T-helper 2 cell treated with Interferon-gamma antibody and Interleukin-4, amounts not matched to agents 100 ng/mL and 5 ng/mL, for 36 hours (primary cell): ENCODE measurements around the gene MYH15. TPM values are rescaled to one million over a fixed set of nuclear protein-coding genes. Genes with fewer than 3 reads are reported as not detected.

Source experiments
- intact Hi-C: fragments of 100-400 bp; cut with micrococcal nuclease; formaldehyde crosslinking; loops from one replicate; pipeline ENCODE4 v1.15.1; 2023
- total RNA-seq: library from RNA; stranded (reverse); gene quantifications from 2 replicates; pipeline ENCODE4 v1.2.3, GENCODE V29; 2022

The MYH15 gene
- total RNA-seq, 1 donor from 2014 or later: 0.18 TPM

DNA sequence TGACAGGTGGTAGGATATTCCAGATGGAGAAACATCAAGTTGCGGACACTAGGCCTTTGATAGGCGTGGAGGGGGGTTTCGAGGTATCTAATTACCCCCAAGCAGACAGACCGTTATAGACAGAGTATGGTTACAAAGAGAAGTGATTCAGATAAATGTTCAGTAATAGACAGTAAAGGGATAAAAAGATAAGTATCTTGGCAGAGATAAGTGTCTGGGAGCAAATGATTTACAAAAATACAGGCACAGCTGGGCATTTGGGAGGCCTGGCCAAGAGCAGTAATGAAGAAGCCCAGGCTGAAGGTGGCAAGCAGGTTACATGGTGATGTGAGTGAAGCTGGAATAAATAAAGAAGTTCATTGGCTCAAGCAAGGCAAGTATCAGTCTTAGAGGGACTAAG lies 659 bp upstream of the MYH15 start:
- intact Hi-C loops: no loop called here

DNA sequence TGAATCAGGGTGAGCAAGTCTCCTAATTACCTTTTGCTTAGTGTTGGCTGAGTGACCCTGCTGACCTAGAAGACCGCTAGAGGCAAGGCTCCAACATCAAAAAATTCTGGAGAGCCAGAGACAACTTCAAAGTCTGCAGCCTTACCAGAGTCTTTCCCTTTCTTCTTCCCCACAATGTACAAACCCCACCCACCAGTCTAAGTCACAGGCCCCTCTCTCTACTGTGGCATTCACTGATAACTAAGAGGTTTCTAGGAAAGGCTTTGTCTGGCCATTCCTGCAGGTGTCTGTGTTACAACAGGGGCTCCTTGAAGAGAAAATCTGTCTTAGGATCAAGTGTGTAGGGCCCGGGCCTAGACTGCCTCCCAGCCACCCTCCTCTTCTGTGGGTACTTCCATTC lies 525 bp downstream of the MYH15 start:
- intact Hi-C loops: no loop called here

DNA sequence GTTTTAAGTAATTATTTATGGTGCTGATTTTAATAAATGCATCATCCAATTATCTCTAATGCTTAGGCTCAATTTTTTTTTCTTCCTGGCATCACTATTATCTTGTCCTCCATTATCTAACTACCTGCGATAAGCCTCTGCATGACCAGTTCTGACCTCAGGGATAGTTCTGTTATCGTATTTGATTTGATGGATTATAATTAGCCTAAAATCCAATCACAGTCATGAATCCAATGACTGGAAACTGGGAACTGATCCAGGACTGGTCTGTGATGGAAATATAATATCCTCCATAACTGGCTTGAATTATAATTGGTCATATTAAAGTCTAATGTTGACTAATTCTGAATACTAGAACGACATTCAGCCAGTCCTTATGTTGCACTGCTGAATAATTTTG lies 1.1 kb downstream of the MYH15 start:
- intact Hi-C loops: no loop called here

DNA sequence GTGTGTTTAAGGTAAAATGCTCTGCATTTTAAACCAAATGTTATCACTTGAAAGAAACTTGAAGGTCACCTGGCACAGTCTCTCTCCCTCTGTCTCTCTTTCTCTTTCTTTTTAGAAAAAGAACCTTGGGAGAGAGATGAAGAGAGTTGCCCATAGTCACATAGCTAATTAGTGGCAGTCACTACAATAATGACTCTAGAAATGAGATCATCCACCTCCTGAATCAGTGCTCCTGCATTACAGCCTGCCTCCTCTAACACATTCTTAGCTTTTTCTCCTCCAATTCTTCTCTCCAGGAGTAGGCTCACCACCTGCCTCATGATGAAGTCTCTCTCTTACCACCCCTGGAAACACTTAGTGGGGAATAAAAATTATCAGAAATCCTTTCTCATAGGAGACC lies 2.5 kb downstream of the MYH15 start:
- intact Hi-C loops: no loop called here

DNA sequence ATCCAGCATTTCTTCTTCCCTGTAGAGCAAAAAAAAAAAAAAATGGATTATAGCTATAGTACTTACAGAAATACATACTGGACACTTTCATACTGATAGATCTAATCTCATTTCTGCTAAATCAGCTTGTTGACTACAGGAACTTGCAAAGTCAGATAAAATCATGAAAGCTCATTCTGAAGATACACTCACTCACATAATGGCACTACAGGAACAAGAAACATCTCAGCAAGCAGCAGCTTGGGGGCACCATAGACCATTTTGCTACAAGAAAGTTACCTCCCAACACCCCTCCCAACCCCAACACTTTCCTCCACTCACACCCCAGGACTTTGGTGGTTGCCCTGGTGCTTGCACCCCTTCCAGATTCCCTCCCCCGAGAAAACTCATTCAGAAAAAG lies 4.6 kb downstream of the MYH15 start:
- intact Hi-C loops: no loop called here

DNA sequence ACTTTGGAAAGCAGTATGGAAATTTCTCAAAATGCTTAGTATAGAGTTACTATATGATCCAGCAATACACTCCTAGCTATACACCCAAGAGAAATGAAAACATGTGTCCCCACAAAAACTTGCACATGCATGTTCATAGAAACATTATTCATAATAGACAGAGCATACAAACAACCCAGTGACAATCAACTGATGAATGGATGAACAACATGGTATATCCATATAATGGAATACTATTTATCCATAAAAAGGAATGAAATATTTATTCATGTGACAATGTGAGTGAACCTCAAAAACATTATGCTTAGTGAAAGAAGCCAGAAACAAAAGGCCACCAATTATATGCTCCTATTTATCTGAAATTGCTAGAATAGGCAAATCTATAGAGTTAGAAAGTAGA lies 6.7 kb downstream of the MYH15 start:
- intact Hi-C loops: no loop called here

DNA sequence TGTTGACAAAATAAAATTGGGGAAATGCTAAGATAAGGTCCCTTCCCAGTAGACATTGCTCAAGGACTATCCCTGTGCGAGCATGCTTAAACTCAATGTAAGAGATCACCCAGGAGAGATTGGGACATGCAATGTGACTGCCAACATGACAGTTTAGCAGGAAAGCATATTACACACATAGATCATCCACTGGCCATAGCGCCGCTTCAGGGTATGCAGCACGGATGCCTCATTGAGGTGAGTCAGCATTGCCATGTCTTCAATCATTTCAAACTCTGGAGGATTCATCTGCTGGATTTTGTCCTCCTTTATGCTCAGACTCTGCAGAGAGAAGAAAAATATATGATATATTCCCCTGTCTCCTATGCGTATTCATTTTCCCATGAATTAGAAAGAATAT lies 8.9 kb downstream of the MYH15 start:
- intact Hi-C loops: no loop called here

DNA sequence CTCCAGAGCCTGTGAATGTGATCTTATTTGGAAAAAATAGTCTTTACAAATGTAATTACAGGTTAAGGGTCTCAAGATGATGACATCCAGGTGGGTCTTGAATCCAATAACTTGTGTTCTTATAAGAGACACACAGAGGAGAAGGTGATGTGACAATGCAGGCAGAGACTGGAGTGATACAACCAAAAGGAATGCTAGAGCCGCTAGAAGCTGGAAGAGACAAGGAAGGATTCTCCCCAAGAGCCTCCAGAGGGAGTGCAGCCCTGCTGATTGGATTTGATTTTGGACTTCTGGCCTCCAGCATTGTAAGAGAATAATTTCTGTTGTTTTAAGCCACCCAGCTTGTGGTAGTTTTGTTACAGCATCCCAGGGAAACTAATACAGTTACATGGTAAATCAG lies 9.7 kb downstream of the MYH15 start:
- intact Hi-C loops: no loop called here

DNA sequence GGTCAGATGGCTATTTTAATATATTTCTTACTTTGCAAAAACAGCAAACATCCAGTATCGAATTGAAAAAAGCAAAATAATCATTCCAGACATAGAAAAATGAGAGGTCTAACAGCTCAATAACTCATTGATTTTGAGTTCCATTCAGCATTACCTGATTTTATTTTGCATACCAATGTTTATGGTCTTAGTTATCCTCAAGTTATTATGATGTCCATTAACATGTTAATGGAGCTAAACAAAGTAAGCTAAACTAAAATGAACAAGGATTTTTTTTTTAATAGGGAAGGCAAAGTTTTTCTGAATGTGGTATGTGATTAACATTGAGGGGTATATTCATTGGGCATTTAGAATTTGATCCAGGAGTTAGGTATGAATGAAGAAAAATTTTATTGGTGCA lies 13.1 kb downstream of the MYH15 start:
- intact Hi-C loops: no loop called here

DNA sequence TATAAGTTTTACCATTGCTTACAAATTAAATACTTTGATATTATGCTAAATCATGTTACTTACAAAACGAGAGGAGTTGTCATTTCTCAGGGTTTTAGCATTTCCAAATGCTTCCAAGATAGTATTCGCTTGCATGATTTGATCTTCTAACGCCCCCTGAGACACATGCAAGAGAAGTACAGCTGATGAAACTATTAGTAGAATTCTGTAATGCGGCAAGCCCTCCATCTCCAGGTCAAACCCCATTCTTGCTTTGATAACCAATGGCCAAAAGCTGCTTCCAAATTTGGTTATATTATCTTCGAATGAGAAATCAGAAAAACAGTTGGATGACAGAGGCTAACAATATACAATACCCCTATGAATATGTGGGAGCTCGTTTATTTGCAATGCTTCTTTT lies 14.7 kb downstream of the MYH15 start:
- intact Hi-C loops: no loop called here

DNA sequence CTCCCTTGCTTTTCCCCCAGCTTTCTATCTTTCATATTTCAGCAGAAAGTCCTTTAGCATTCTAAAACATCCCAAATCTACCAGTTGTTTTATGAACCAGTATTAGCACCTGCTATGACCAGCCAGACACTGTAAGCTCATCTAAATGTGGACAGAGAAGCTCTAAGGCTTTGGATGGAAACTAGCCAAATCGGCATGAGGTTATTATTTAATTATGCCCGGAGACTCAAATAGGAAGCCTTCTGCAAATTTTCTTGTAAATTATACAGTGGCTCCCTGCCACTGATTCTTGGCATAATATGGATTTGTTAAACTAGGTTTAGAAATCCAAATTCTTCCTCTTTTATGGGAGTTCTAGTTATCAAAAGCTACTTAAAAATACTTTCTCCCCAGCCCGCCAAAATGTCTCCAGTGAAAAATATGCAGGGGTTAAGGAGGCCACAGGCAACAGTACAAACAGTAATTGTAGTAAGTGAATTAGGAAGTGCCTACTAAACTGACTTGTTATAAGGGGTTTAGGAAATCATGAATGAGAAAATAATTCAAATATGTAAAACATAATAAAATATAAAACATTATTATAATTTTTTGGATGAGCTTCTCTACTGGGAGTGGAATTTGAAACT lies 15.4 kb downstream of the MYH15 start:
- intact Hi-C loops: loop anchor here (5.0 kb wide), 1 partner anchor 167 kb away; no protein-coding TSS in a partner anchor

DNA sequence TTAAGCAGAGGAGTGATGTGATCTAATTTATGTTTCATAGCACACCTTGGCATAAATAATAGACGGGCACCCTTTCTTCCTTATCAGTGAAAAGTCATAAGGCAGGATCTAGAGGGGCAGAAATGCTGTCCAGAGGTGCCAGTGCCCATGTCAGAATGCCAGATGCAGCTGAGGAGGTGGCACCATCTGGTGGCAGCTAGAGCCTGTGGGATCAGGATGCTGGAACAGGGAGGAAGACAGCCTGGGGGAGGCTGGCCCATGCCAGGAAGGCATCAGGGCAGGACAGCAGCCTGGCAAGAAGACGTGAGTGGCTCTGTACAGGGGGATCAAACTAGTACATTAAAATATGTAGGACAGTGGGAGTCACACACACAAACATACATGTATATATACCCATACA lies 16.5 kb downstream of the MYH15 start:
- intact Hi-C loops: loop anchor here (5.0 kb wide), 1 partner anchor 168 kb away; no protein-coding TSS in a partner anchor

DNA sequence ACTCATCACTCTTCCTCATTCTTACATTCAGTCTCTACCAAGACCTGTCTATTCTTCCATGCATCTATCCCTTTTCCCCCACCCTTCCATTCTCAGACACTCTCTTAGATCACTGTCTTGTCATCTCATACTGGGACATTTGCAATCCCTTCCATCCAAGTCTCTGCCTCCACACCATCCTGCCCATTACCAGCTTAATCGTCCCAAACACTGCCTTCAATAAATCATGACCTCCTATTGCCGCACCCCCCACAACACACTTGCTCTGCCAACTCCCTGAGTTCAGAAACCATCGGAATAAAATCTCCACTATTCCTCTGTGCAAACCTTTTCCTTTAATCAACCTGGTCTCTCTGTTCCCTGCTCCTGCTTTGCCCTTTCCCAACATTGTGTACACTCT lies 18.9 kb downstream of the MYH15 start:
- intact Hi-C loops: loop anchor here (5.0 kb wide), 1 partner anchor 171 kb away; no protein-coding TSS in a partner anchor

DNA sequence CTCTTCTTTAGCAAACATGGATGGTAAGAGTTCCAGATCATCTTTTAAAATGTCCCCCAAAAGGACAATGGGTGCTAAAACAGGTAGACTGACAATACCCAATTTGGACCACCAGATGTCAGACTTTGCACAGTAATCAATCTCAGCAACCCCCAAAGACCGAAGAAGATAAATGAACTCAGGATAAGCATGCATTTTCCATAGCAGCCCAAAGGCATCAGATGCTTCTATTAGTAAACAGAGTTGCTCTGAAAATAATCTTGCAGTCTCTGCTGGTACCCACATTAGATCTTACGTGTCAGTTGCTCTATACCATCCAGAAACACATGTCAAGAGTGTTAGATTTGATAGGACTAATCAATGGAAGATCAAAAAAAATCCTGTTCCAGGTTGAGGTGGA lies 20.6 kb downstream of the MYH15 start:
- intact Hi-C loops: loop anchor here (1.0 to 10.0 kb wide), 6 partner anchors 63 to 1825 kb away; no protein-coding TSS in a partner anchor

DNA sequence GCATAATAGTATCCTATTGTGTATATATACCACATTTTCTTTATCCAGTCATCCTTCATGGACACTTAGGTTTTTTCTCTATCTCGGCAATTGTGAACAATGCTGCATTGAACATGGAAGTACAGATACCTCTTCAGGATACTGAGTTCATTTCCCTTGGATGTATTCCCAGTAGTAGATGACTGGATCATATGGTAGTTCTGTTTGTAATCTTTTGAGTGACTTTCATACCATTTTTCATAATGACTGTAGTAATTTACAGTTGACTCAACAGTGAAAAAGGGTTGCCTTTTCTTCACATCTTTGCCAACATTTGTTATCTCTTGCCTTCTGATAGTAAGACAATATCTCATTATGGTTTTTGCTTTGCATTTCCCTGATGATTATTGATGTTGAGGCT lies 21.8 kb downstream of the MYH15 start:
- intact Hi-C loops: loop anchor here (1.0 to 10.0 kb wide), 4 partner anchors 64 to 1826 kb away; no protein-coding TSS in a partner anchor

DNA sequence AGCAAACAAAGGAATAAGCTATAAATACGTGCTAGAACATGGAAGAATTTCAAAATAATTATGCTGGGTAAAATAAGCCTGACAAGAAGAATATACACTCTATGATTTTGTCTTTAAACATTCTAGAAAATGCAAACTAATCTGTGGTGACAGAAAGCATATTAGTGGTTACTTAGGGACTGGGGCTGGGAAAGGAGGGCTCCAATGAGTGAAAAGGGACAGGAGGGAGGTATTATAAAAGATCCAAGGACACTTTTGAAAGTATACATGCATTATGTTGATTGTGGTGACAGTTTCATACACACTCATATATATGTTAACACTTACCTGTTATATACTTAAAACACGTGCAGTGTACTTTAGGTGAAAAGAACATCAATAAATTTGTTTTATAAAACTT lies 23.0 kb downstream of the MYH15 start:
- intact Hi-C loops: loop anchor here (10.0 kb wide), 1 partner anchor 1827 kb away; no protein-coding TSS in a partner anchor

DNA sequence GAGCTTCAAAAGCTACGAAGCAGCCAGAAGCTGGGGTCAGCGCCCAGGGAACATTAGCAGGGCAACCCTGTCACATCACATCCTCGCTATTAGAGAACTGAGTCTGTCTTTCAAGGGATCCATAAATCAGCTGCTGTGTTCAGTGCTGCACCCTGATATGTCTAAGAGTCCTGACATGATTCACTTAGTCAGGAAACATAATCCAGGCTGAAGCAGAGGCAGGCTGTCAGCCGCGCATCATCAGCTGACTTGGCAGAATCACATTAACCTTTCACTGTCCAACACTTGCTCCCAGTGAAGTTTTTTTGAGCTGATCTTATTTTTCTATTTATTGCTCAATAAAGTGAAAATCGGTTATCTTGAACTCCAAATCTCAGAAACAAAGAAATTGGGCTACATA lies 23.5 kb downstream of the MYH15 start:
- intact Hi-C loops: loop anchor here (10.0 kb wide), 1 partner anchor 1828 kb away; no protein-coding TSS in a partner anchor

DNA sequence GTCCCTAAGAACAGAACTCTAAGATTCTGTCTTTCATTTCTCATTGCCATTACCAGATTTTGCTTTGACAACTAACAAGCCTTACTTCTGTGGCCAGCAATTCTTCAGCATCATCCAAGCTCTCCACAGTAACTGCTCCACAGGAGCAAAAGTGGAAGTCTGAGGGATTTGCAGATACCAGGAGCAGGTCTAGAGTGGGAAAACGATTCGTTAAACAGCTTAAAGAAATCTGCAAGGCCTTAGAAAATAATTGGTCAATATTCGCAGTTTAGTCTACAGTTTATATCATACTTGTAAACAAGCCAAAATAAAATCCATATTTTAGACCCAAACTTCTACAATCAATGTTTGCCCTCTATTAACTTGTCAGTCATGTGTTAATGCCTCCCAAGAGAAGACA lies 24.1 kb downstream of the MYH15 start:
- intact Hi-C loops: loop anchor here (10.0 kb wide), 1 partner anchor 1828 kb away; no protein-coding TSS in a partner anchor

DNA sequence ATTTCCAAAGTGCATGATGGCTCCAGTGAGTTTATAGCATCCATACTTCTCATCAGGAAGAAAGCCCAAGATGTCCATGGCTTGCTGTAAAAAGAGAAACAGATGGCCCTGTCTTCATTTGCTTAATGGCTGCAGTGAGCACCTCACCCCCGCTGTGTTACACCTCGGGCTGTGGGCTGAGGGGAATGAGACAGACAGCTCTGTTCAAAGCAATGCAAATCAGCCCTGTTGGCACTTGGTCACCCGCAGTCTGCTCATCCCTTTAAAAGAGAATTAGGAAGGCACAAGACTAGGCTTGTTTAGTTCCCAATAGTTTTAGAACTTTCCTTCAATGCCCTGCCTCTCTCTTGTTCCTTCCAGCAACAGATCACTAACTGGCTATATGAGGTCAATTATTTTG lies 25.2 kb downstream of the MYH15 start:
- intact Hi-C loops: loop anchor here (10.0 kb wide), 1 partner anchor 1830 kb away; no protein-coding TSS in a partner anchor

DNA sequence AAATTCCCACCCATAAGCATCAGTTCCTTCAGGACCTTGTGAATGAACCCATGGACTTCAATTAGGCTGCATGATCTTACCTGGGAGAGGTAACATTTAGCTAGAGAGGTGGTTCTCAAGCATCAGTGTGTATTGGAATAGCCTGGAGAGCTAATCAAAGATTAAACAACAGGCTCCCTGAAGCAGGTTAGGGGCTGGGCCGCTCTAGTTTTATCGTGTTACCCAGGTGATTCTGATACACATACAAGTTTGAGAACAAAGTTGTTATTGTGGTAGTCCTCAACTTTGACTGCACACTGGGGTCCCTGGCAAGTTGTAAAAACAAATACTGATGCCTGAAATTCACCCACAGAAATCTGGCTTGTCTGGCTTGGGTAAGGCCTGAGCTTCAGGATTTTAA lies 31.2 kb downstream of the MYH15 start:
- intact Hi-C loops: loop anchor here (5.0 kb wide), 2 partner anchors 552 to 1242 kb away; no protein-coding TSS in a partner anchor

DNA sequence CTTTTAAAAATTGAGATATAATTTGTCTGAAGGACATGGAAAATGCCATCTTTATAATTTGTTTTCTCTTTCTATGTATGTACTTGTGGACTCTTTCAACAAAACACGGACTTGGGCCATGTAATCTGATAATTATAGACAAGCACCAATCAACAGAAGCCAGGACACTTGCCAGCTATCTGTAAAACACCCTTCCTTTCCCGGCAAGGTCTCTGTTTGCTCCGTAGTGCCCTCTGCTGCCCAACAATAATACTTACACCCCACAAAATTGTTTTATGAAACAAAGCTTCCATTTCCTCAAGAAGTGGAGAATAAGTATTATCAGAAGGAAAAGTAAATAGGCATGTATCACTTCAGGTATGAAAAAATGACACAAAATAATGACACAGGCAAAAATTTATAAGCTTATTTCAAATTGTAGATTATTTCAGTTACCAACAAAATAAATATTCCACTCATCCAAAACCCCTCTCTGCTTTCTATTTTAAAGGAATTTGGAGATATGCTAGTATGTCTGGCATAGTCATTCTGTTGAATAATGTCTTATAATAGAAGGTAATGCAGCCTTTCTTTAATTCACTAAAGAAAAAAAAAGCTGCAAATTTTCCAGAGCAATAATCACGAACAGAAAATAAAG lies 32.8 kb downstream of the MYH15 start:
- intact Hi-C loops: loop anchor here (1.0 to 5.0 kb wide), 5 partner anchors 255 to 1240 kb away; partner anchors contain the start of gene IFT57

DNA sequence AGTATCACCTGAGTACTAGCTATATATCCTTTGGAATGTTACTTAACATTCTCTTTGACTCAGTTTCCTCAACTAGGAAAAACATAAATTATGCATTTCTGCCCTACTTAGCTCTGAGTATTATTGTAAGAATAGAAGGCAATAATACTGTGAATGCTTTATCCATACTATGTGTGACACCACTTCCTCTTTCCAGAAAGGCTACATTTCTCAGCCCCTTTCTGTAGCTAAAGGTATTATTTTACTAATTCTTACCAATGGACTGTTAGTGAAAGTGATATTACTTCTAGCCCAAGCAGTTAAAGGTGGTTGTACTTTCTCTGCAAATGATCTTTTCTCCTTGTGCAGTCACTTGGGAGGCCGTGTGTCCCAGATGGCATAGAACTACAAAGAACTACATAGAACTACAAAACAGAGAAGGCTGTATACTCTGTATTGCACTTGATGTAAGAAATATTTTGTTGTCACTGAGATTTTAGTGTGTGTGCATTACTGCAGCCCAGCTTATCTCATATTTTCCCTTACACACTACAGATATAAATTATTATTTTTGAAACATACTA lies 35.1 kb downstream of the MYH15 start:
- intact Hi-C loops: loop anchor here (5.0 kb wide), 2 partner anchors 548 to 1238 kb away; no protein-coding TSS in a partner anchor
